Kidney (tissue), 14 donors: ENCODE results near the gene MDFI. TPM values are rescaled to one million over a fixed set of nuclear protein-coding genes. Genes with fewer than 3 reads are reported as not detected.

ENCODE experiments used
- DNase-seq, 5 donors: peaks; one replicate each; pipeline ENCODE4 v3.0.0-alpha.2; 2013 to 2020
- FAIRE-seq: peaks from 2 replicates; lab custom pipeline; 2012; peaks lifted over from hg19 to GRCh38; lab: Jason Lieb, UNC
- H3K27ac ChIP-seq, 2 donors: one replicate each; pipeline ENCODE4 v1.7.0; 2013; ENCODE audit warnings: low read depth in 2 of 2, low read length in 2 of 2, inconsistent platforms in 1 of 2
- H3K27me3 ChIP-seq: one replicate; pipeline ENCODE4 v1.7.1; 2013; ENCODE audit warnings: low read length, inconsistent platforms; ENCODE audit not compliant: control insufficient read depth, insufficient read depth
- H3K36me3 ChIP-seq, 3 donors: one replicate each; pipeline versions ENCODE4 v1.7.0 to v1.7.1; 2013; ENCODE audit warnings: low read length in 3 of 3, control low read depth in 1 of 3, inconsistent platforms in 1 of 3; ENCODE audit not compliant: insufficient read depth in 3 of 3, control insufficient read depth in 2 of 3
- H3K4me1 ChIP-seq, 3 donors: one replicate each; pipeline versions ENCODE4 v1.7.0 to v1.7.1; 2013; ENCODE audit warnings: low read length in 3 of 3, inconsistent platforms in 1 of 3, low read depth in 1 of 3; ENCODE audit not compliant: control insufficient read depth in 2 of 3, insufficient read depth in 2 of 3
- H3K4me3 ChIP-seq, 3 donors: one replicate each; pipeline versions ENCODE4 v1.7.0 to v1.8.1; 2013; ENCODE audit warnings: low read length in 3 of 3, control low read depth in 1 of 3, inconsistent platforms in 1 of 3
- H3K9ac ChIP-seq, 3 donors: one replicate each; pipeline versions ENCODE4 v1.7.0 to v1.7.1; 2013; ENCODE audit warnings: low read length in 3 of 3, control low read depth in 1 of 3, inconsistent platforms in 1 of 3
- H3K9me3 ChIP-seq, 3 donors: one replicate each; pipeline versions ENCODE4 v1.7.0 to v1.7.1; 2013; ENCODE audit warnings: low read length in 3 of 3, control low read depth in 1 of 3, inconsistent platforms in 1 of 3; ENCODE audit not compliant: control insufficient read depth in 2 of 3, insufficient read depth in 1 of 3
- CTCF ChIP-seq: IDR thresholded peaks from 3 replicates; pipeline ENCODE4 v1.5.1; 2012; ENCODE audit warnings: mild to moderate bottlenecking, moderate library complexity, borderline replicate concordance; ENCODE audit not compliant: insufficient read depth; ENCODE audit errors: extremely low read depth
- intact Hi-C: fragments of 100-400 bp; cut with DNase I; formaldehyde crosslinking; loops from one replicate; pipeline ENCODE4 v1.11.1; 2022
- polyA plus RNA-seq: library from polyadenylated mRNA; stranded (reverse); fragments of 350-450 nt; fragmentation: Illumina TruSeq; extraction: RNeasy Lipid Tissue Mini Kit (QIAGEN cat#74804); gene quantifications from one replicate; pipeline ENCODE4 v1.2.3, GENCODE V29; 2014; ENCODE audit warnings: low read depth, low replicate concordance; ENCODE audit not compliant: insufficient read depth
- total RNA-seq: library from RNA; stranded (reverse); fragmentation: NEBNext Ultra II Directional; extraction: Animal tissue kit (Norgen Biotek cat#: 25700); gene quantifications from one replicate; pipeline ENCODE4 v1.2.1, GENCODE V29; 2021
- donor health status: control.
- donor health status: control.
- donor health status: control.
- donor health status: control.
- donor health status: control.
- donor health status: DM: yes; HTN: yes; CAD: no.
- donor health status: Normal renal cell carcinoma (clear cell type).

MDFI gene
- total and polyA plus RNA-seq, 2 donors from 2014 or later, result 2.3 to 16.9 TPM

DNA sequence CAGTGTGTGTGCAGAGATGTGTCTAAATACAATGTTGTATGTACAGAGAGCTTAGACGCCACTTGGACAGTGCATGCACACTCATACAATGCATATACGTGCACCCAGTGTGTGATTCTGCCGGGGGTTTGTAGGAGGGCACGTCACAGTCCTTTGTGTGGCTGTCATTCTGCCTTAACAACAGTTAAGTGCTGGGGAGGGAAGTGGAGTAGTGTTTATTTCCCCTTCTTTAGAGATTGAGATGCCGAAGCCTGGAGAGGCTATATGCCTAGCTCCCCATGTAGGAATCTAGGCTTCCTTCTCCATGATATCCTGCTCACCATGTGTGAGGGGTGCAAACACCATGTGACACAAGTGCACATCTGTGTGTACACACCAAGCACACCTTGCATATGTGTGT lies 38.2 kb downstream of the MDFI start:
- H3K9ac ChIP-seq, result no peak overlapping the region
- no peak overlapping the region for H3K27ac ChIP-seq
- DNase-seq, result peak in 1 of 5 donors; percentile 20
- intact Hi-C loops, result loop anchor here (5.0 kb wide), 1 partner anchor 309 kb away; no protein-coding TSS in a partner anchor
- TF ChIP-seq CTCF, result no peak
- no peaks in the 10 kb centered on the region for H3K27me3 ChIP-seq
- H3K9me3 ChIP-seq, result no peaks in the 10 kb centered on the region
- FAIRE-seq, result no peak
- no peaks in the 10 kb centered on the region for H3K4me1 ChIP-seq
- H3K4me3 ChIP-seq, result no peak overlapping the region
- no peaks in the 10 kb centered on the region for H3K36me3 ChIP-seq

- DNase-seq (peak; percentile 52 to 77 (median 66)), FAIRE-seq (no peak)
- no peak for TF ChIP-seq CTCF
- Histone ChIP-seq H3K27ac (no peak overlapping the region), H3K9me3 (no peaks in the 10 kb centered on the region), H3K27me3 (no peaks in the 10 kb centered on the region), H3K36me3 (no peaks in the 10 kb centered on the region), H3K4me1 (no peaks in the 10 kb centered on the region), H3K9ac (no peak overlapping the region), H3K4me3 (no peak overlapping the region)
- intact Hi-C loops, result loop anchor here (5.0 kb wide), 1 partner anchor 310 kb away; no protein-coding TSS in a partner anchor
Measured at GRCh38 chr6:41677124-41677921, 39.1 kb downstream of the MDFI start.

DNA sequence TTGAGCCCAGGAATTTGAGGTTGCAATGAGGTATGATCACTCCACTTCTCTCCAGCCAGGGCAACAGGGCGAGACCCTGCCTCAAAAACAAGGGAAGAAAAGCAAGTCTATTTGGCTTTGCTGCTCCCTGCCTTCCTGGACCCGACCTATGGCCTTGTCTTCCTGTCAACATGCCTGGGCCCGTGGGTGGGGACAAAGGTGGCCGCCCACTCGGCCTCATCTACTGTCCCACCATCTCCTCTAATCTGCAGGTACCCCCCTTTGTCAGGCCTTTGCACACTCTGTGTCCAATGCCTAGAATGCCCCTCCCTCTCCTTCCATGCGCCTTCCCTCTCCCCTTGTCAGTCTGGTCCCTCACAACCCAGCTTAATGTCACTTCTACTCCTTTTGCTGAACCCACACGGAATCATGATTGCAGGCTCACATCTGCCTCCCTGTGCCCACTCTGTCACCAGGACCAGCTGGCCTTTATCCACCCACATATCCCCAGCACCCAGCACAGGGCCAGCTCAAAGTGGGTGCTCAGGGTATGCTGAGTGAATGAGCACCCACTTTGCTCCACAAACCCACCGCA lies 40.3 kb downstream of the MDFI start:
- H3K27ac ChIP-seq, result no peak overlapping the region
- no peak for FAIRE-seq
- no peak overlapping the region for H3K4me3 ChIP-seq
- no peaks in the 10 kb centered on the region for H3K9me3 ChIP-seq
- H3K36me3 ChIP-seq, result no peaks in the 10 kb centered on the region
- TF ChIP-seq CTCF, result no peak
- H3K27me3 ChIP-seq, result no peaks in the 10 kb centered on the region
- DNase-seq, result peak in 2 of 5 donors; percentile 37 to 38
- peaks cover 0 to 9% (median 6%) of the 10 kb centered on the region in 3 donors for H3K4me1 ChIP-seq
- intact Hi-C loops, result loop anchor here (5.0 kb wide), 1 partner anchor 311 kb away; no protein-coding TSS in a partner anchor
- no peak overlapping the region for H3K9ac ChIP-seq
